Adrenal gland (tissue), 12 donors: ENCODE results near the gene UEVLD. TPM values are rescaled to one million over a fixed set of nuclear protein-coding genes. Genes with fewer than 3 reads are reported as not detected.
A peak's percentile ranks its signal among the peaks of the same experiment; 100 is the strongest.

Source experiments
- DNase-seq, 7 donors: peaks; one replicate each; pipeline ENCODE4 v3.0.0-alpha.2; 2019 to 2020
- H3K27ac ChIP-seq, 5 donors: fragments of 200-600 bp; sonication (generic) in 4 of 5; 1 replicate in 3 of 5; 2 replicates in 2 of 5; pipeline versions ENCODE4 v1.5.1 to v1.8.0; 2016 to 2020; ENCODE audit warnings: mild to moderate bottlenecking in 1 of 5
- H3K27me3 ChIP-seq: fragments of 200-600 bp; 2 replicates; pipeline ENCODE4 v1.8.0; 2021
- H3K36me3 ChIP-seq, 2 donors: fragments of 200-600 bp; replicated peaks in 1 of 2; 1 replicate in 1 of 2; 2 replicates in 1 of 2; pipeline versions ENCODE4 v1.5.1 to v1.8.0; 2018 to 2022
- H3K4me1 ChIP-seq, 2 donors: fragments of 200-600 bp; replicated peaks in 1 of 2; 1 replicate in 1 of 2; 2 replicates in 1 of 2; pipeline versions ENCODE4 v1.5.1 to v1.8.0; 2018 to 2021
- H3K4me3 ChIP-seq, 4 donors: fragments of 200-600 bp; sonication (generic) in 3 of 4; one replicate each; pipeline ENCODE4 v1.5.1; 2016 to 2018
- H3K9me3 ChIP-seq, 3 donors: fragments of 200-600 bp; sonication (generic) in 1 of 3; replicated peaks in 1 of 3; 1 replicate in 2 of 3; 2 replicates in 1 of 3; pipeline versions ENCODE4 v1.5.1 to v1.8.0; 2016 to 2021
- POLR2A ChIP-seq, 2 donors: fragments of 450-650 bp; IDR thresholded peaks; one replicate each; pipeline ENCODE4 v1.6.1; 2017; ENCODE audit warnings: antibody characterized with exemption in 2 of 2, mild to moderate bottlenecking in 2 of 2, moderate library complexity in 1 of 2
- WGBS, 4 donors: extraction: QIAGEN DNeasy Blood & Tissue Kit in 2 of 4; methylation state at CpG; one replicate each; pipeline versions ENCODE4 v1.1.5 to v1.1.7; 2013 to 2017; 5-methylcytosine and 5-hydroxymethylcytosine counted together
- intact Hi-C, 2 donors: fragments of 100-400 bp; cut with DNase I; formaldehyde crosslinking; loops; one replicate each; pipeline versions ENCODE4 v1.14.1 to v1.15.0; 2022 to 2023
- polyA plus RNA-seq, 3 donors: library from polyadenylated mRNA; stranded (reverse); fragments of 200-250 nt in 2 of 3; fragments of 350-450 nt in 1 of 3; fragmentation: Illumina TruSeq in 1 of 3; extraction: RNeasy Lipid Tissue Mini Kit (QIAGEN cat#74804) in 1 of 3; gene quantifications; one replicate each; pipeline ENCODE4 v1.2.3, GENCODE V29; 2013 to 2014
- total RNA-seq, 9 donors: library from RNA; depleted of rRNA in 4 of 9; stranded (reverse); fragments of >200 nt in 4 of 9; fragments of 120-200 nt in 1 of 9; fragmentation: NEBNext Ultra II Directional in 1 of 9; extraction: Animal tissue kit (Norgen Biotek cat#: 25700) in 1 of 9; gene quantifications; one replicate each; pipeline versions ENCODE4 v1.1.0 to v1.2.4, GENCODE V29; 2013 to 2023
- TF ChIP-seq, protein P1 (sequence below), 6 experiments: fragments of 450-650 bp in 4 of 6; fragments of 200-600 bp in 2 of 6; sonication (generic) in 1 of 6; IDR thresholded peaks; 1 replicate in 5 of 6; 2 replicates in 1 of 6; pipeline versions ENCODE4 v1.5.1 to v1.8.0; 2016 to 2021; ENCODE audit warnings: antibody characterized with exemption in 6 of 6, mild to moderate bottlenecking in 2 of 6, moderate library complexity in 1 of 6
- donor health status: healthy with polysubstance abuse.
- donor health status: Bipolar disorder and iron deficiency.
- donor health status: DM: yes; HTN: yes; CAD: no.
- donor health status: DM: no; HTN: no; CAD: no.
- donor health status: DM: no; HTN: no; CAD: no.
- donor health status: DM: yes; HTN: yes; CAD: no.

Gene UEVLD
- total and polyA plus RNA-seq, 12 donors, result 4.1 to 32.8 (median 23.5) TPM

DNA sequence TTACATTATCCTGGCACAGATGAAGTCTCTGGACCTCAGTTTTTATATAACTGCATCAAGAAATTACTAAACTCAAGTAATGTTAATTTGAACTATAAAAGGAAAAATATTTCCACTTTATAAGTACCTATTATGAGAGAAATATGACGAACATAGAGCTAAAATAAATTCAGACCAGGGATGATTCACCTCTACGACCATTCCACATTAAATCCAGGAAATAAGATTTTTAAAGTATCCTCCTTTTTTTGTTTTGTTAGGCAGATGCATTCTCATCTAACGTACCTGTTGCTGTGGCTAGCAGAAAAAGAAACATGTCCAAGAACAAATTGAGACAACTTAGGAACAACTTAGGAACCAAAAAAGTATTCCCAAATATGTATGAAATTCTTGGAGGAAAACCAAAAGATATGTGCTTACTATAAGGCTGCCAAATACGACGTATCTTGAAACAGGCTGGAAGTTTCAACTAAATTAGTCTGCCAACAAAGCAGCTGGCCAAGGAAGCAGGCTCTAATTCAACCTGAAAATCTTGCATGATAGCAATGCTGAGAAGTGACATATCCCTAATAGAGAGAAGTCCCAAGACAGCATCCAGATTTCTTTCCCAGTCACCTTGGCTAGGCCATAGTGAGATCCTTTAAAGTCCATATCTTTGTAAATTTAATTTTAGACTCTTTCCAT lies 29.9 kb upstream of the UEVLD start:
- WGBS, 4 donors, result 13 to 21% (median 17%) methylated on average over 5 of the region's 5 CpGs
- no peak overlapping the region for H3K4me3 ChIP-seq
- intact Hi-C loops, result no loop called here
- DNase-seq, result peak in 1 of 7 donors; percentile 27
- peaks cover 14 to 18% of the 10 kb centered on the region in 2 donors for H3K4me1 ChIP-seq
- H3K27me3 ChIP-seq, result no peaks in the 10 kb centered on the region
- no peak for TF ChIP-seq POLR2A (IDR thresholded peaks at IDR 0.05)
- TF ChIP-seq, protein P1, sequence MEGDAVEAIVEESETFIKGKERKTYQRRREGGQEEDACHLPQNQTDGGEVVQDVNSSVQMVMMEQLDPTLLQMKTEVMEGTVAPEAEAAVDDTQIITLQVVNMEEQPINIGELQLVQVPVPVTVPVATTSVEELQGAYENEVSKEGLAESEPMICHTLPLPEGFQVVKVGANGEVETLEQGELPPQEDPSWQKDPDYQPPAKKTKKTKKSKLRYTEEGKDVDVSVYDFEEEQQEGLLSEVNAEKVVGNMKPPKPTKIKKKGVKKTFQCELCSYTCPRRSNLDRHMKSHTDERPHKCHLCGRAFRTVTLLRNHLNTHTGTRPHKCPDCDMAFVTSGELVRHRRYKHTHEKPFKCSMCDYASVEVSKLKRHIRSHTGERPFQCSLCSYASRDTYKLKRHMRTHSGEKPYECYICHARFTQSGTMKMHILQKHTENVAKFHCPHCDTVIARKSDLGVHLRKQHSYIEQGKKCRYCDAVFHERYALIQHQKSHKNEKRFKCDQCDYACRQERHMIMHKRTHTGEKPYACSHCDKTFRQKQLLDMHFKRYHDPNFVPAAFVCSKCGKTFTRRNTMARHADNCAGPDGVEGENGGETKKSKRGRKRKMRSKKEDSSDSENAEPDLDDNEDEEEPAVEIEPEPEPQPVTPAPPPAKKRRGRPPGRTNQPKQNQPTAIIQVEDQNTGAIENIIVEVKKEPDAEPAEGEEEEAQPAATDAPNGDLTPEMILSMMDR (IDR thresholded peaks at IDR 0.05), result no peak
- no peaks in the 10 kb centered on the region for H3K9me3 ChIP-seq
- peaks cover 0 to 19% of the 10 kb centered on the region in 2 donors for H3K36me3 ChIP-seq
- peak overlapping the region in 3 of 5 donors; percentile 45 to 63 (median 61) for H3K27ac ChIP-seq

DNA sequence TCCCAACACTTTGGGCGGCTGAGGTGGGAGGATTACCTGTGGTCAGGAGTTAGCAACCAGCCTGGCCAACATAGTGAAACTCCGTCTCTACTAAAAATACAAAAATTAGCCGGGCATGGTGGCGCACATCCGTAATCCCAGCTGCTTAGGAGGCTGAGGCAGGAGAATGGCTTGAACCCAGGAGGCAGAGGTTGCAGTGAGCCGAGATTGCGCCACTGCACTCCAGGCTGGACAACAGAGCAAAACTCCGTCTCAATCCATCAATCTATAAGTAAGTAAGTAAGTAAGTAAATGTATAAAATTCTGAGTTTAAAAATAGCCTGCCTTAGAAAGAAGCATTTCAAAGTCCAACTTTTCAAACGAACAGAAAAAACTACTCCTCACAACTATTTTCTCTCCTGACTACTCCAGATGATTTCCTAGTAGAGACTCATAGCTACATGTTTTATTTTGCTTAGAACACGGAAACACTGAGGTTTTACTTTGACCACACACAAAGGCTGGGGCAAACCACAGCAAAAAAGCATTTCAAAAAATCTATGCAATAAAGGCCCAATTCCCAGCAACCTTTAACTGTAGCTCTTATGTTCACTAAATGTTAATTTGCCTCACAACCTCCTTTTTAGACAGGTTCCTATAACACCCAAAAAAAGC lies 29.3 kb upstream of the UEVLD start:
- Histone ChIP-seq H3K4me1 (peaks cover 14 to 18% of the 10 kb centered on the region in 2 donors), H3K9me3 (no peaks in the 10 kb centered on the region), H3K27me3 (no peaks in the 10 kb centered on the region), H3K36me3 (peaks cover 0 to 19% of the 10 kb centered on the region in 2 donors), H3K4me3 (no peak overlapping the region), H3K27ac (peak overlapping the region in 3 of 5 donors; percentile 45 to 63 (median 61))
- 68 to 79% (median 72%) methylated on average over 10 of the region's 10 CpGs for WGBS, 4 donors
- intact Hi-C loops, result no loop called here
- TF ChIP-seq POLR2A (IDR thresholded peaks at IDR 0.05), result no peak
- TF ChIP-seq, protein P1 (IDR thresholded peaks at IDR 0.05), result no peak
- DNase-seq, result no peak

DNA sequence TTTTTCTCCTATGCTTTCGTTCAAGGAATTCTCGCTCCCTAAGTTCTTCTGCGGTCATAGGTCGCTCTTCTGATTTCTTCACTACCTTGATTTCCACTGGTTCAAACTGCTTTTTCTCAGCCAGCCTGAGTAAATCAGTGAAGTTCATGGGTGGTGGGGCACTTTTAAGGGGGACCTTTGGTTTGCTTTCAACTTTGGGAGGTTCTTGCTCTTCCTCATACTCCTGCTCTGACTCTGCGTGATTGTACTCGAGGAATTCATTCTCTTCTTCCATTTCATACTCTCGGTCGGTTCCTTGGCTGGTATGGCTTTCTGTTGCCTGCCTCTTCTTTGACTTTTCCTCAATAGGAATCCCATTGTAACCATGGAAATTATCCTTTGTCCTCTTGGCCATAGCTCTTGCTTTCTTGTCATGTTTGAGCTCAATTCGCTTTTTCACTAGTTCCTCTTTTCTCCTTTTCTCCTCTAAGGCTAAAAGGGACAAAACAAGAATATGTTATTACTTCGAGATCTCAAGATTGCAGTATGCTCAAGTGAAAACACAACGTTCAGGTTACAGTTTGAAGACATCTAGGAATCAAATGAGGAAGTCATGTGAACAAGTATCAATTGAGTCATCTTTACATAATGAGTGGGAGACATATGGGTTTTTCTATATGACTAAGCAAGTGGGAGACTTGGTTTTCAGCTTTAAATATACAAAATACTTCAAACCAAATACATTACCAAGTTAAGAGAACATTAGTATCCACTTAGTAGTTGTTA lies 27.3 kb upstream of the UEVLD start:
- no peak overlapping the region for H3K27ac ChIP-seq
- no peak for TF ChIP-seq POLR2A (IDR thresholded peaks at IDR 0.05)
- TF ChIP-seq, protein P1 (IDR thresholded peaks at IDR 0.05), result no peak
- WGBS, 4 donors, result 88 to 91% (median 90%) methylated on average over 11 of the region's 11 CpGs
- DNase-seq, result no peak
- no peaks in the 10 kb centered on the region for H3K9me3 ChIP-seq
- H3K4me3 ChIP-seq, result no peak overlapping the region
- H3K4me1 ChIP-seq, result peaks cover 14 to 18% of the 10 kb centered on the region in 2 donors
- H3K27me3 ChIP-seq, result no peaks in the 10 kb centered on the region
- intact Hi-C loops, result no loop called here
- H3K36me3 ChIP-seq, result peaks cover 0 to 28% of the 10 kb centered on the region in 2 donors

DNA sequence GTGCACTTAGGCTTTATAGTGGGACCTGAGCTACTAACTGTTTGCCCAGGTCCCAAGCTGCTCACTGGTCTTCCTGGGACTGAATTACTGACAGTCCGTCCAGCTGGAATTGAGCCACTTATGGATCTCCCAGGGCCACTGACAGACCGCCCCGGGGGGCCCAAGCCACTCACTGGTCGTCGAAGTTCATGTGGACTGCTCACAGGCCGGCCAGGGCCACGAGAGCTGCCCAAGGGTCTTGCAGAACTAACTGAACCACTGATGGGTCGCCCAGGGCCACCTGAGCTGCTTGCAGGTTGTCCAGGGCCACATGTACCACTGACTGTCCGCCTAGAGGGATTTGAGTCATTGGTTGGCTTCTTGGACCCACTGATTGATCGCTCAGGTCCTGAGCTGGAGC lies 26.1 kb upstream of the UEVLD start:
- no peak for DNase-seq
- 87 to 97% (median 93%) methylated on average over 3 to 10 of the region's 10 CpGs for WGBS, 4 donors
- TF ChIP-seq, protein P1 (IDR thresholded peaks at IDR 0.05), result no peak
- no peak for TF ChIP-seq POLR2A (IDR thresholded peaks at IDR 0.05)
- peaks cover 14 to 19% of the 10 kb centered on the region in 2 donors for H3K4me1 ChIP-seq
- no peak overlapping the region for H3K4me3 ChIP-seq
- H3K27me3 ChIP-seq, result no peaks in the 10 kb centered on the region
- H3K9me3 ChIP-seq, result no peaks in the 10 kb centered on the region
- no peak overlapping the region for H3K27ac ChIP-seq
- intact Hi-C loops, result no loop called here
- H3K36me3 ChIP-seq, result peaks cover 0 to 37% of the 10 kb centered on the region in 2 donors
